CD14-positive monocyte (primary cell): ENCODE results near the gene CMTM5. TPM values are rescaled to one million over a fixed set of nuclear protein-coding genes. Genes with fewer than 3 reads are reported as not detected.
A peak's percentile ranks its signal among the peaks of the same experiment; 100 is the strongest.

ENCODE experiments used
- DNase-seq, 3 donors: peaks; one replicate each; pipeline ENCODE4 v3.0.0-alpha.2; 2011 to 2022
- H2AFZ ChIP-seq: 2 replicates; pipeline ENCODE4 v1.6.0; 2012; ENCODE audit warnings: mild to moderate bottlenecking, low read depth, low read length, inconsistent platforms; ENCODE audit not compliant: insufficient read depth, poor library complexity, severe bottlenecking
- H3K27ac ChIP-seq, 2 donors: 1 replicate in 1 of 2; 2 replicates in 1 of 2; pipeline ENCODE4 v1.5.1; 2012 to 2013; ENCODE audit warnings: low read length in 2 of 2, control low read depth in 1 of 2, inconsistent platforms in 1 of 2, low read depth in 1 of 2, mild to moderate bottlenecking in 1 of 2
- H3K27me3 ChIP-seq, 2 donors: one replicate each; pipeline versions ENCODE4 v1.6.0 to v1.6.1; 2011 to 2013; ENCODE audit warnings: low read length in 2 of 2; ENCODE audit not compliant: control insufficient read depth in 2 of 2, insufficient read depth in 2 of 2
- H3K36me3 ChIP-seq, 2 donors: replicated peaks in 1 of 2; 1 replicate in 1 of 2; 2 replicates in 1 of 2; pipeline versions ENCODE4 v1.5.1 to v1.6.1; 2012 to 2013; ENCODE audit warnings: low read length in 2 of 2, control low read depth in 1 of 2, inconsistent platforms in 1 of 2, mild to moderate bottlenecking in 1 of 2; ENCODE audit not compliant: insufficient read depth in 2 of 2, control insufficient read depth in 1 of 2
- H3K4me1 ChIP-seq, 2 donors: 1 replicate in 1 of 2; 2 replicates in 1 of 2; pipeline versions ENCODE4 v1.5.1 to v1.6.1; 2012 to 2013; ENCODE audit warnings: low read length in 2 of 2, control low read depth in 1 of 2, inconsistent platforms in 1 of 2, mild to moderate bottlenecking in 1 of 2, moderate library complexity in 1 of 2; ENCODE audit not compliant: insufficient read depth in 2 of 2, control insufficient read depth in 1 of 2
- H3K4me2 ChIP-seq: replicated peaks from 2 replicates; pipeline ENCODE3; 2012; ENCODE audit warnings: low read length, moderate library complexity, mild to moderate bottlenecking; ENCODE audit not compliant: poor library complexity, severe bottlenecking; ENCODE audit errors: extremely low read depth
- H3K4me3 ChIP-seq, 3 experiments: fragments of 200-600 bp in 1 of 3; sonication (generic) in 1 of 3; replicated peaks in 1 of 3; 1 replicate in 2 of 3; 2 replicates in 1 of 3; pipeline ENCODE4 v1.5.1; 2011 to 2013; ENCODE audit warnings: low read length in 3 of 3, mild to moderate bottlenecking in 3 of 3, control low read depth in 2 of 3, low read depth in 2 of 3, inconsistent platforms in 1 of 3, moderate library complexity in 1 of 3
- H3K79me2 ChIP-seq: 2 replicates; pipeline ENCODE4 v1.6.0; 2012; ENCODE audit warnings: mild to moderate bottlenecking, control low read depth, inconsistent platforms, low read length, moderate library complexity; ENCODE audit not compliant: insufficient read depth
- H3K9ac ChIP-seq: 2 replicates; pipeline ENCODE4 v1.6.0; 2017; ENCODE audit warnings: low read length, mild to moderate bottlenecking; ENCODE audit not compliant: insufficient read depth, poor library complexity, severe bottlenecking
- H3K9me3 ChIP-seq, 2 donors: replicated peaks in 1 of 2; 1 replicate in 1 of 2; 2 replicates in 1 of 2; pipeline versions ENCODE4 v1.5.1 to v1.6.1; 2012 to 2013; ENCODE audit warnings: low read length in 2 of 2, control low read depth in 1 of 2; ENCODE audit not compliant: control insufficient read depth in 1 of 2, insufficient read depth in 1 of 2
- H4K20me1 ChIP-seq: 2 replicates; pipeline ENCODE4 v1.6.0; 2012; ENCODE audit warnings: mild to moderate bottlenecking, low read length, control low read depth, moderate library complexity; ENCODE audit not compliant: insufficient read depth
- H3K27ac Mint-ChIP-seq, 7 donors: one replicate each; pipeline ENCODE4 v1.8.0; 2020; ENCODE audit warnings: mild to moderate bottlenecking in 7 of 7, mixed read lengths in 7 of 7, moderate library complexity in 6 of 7, inconsistent platforms in 2 of 7
- H3K27me3 Mint-ChIP-seq, 3 donors: one replicate each; pipeline ENCODE4 v1.8.0; 2021 to 2022; ENCODE audit warnings: low read depth in 3 of 3, mild to moderate bottlenecking in 3 of 3, mixed read lengths in 3 of 3, moderate library complexity in 3 of 3, inconsistent platforms in 1 of 3
- H3K36me3 Mint-ChIP-seq, 2 donors: one replicate each; pipeline ENCODE4 v1.8.0; 2020; ENCODE audit warnings: mixed read lengths in 2 of 2, inconsistent platforms in 1 of 2, mild to moderate bottlenecking in 1 of 2
- H3K4me1 Mint-ChIP-seq: one replicate; pipeline ENCODE4 v1.8.0; 2020; ENCODE audit warnings: mild to moderate bottlenecking, mixed read lengths
- H3K4me3 Mint-ChIP-seq, 2 donors: one replicate each; pipeline ENCODE4 v1.8.0; 2020; ENCODE audit warnings: mild to moderate bottlenecking in 2 of 2, mixed read lengths in 2 of 2, moderate library complexity in 1 of 2
- H3K9me3 Mint-ChIP-seq, 7 donors: one replicate each; pipeline ENCODE4 v1.8.0; 2020 to 2022; ENCODE audit warnings: mixed read lengths in 7 of 7, mild to moderate bottlenecking in 6 of 7, moderate library complexity in 6 of 7, inconsistent platforms in 2 of 7
- CTCF ChIP-seq: fragments of 200-600 bp; IDR thresholded peaks from one replicate; pipeline ENCODE4 v1.8.0; 2022; ENCODE audit warnings: antibody characterized with exemption, mild to moderate bottlenecking
- WGBS: methylation state at CpG from one replicate; pipeline ENCODE4 v1.1.5; 2013; ENCODE audit warnings: missing lambda C conversion rate; ENCODE audit not compliant: insufficient coverage; 5-methylcytosine and 5-hydroxymethylcytosine counted together
- intact Hi-C, 2 donors: fragments of 100-400 bp; cut with micrococcal nuclease; formaldehyde crosslinking; loops; one replicate each; pipeline versions ENCODE4 v1.15.0 to v1.15.1; 2023
- polyA plus RNA-seq, 3 donors: library from polyadenylated mRNA; depleted of rRNA in 1 of 3; unstranded in 2 of 3; stranded (reverse) in 1 of 3; fragments of 300-500 nt in 2 of 3; fragments of >200 nt in 1 of 3; fragmentation: Illumina TruSeq in 2 of 3; gene quantifications; 1 replicate in 2 of 3; 2 replicates in 1 of 3; pipeline ENCODE4 v1.2.3, GENCODE V29; 2012 to 2021

CMTM5 gene
- polyA plus RNA-seq, 3 donors = 0.93 to 1.1 TPM; not detected in 1

GRCh38 chr14:23352506-23353432 is 24.1 kb upstream of the CMTM5 start, which contains the start of gene SLC22A17:
TSS of gene SLC22A17 (minus strand) at chr14:23352887.
- TF ChIP-seq CTCF = no peak
- Histone ChIP-seq H4K20me1 (no peaks in the 10 kb centered on the region), H3K36me3 (no peaks in the 10 kb centered on the region), H3K4me3 (peak within 1 kb of the TSS in 1 of 3 experiments; percentile 51), H3K4me1 (peaks cover 4 to 12% of the 10 kb centered on the region in 2 donors), H3K9me3 (peaks cover 0 to 30% of the 10 kb centered on the region in 2 donors), H3K27me3 (peaks cover 42 to 57% of the 10 kb centered on the region in 2 donors), H3K4me2 (peak within 1 kb of the TSS; percentile 60), H3K79me2 (no peaks in the 10 kb centered on the region), H3K27ac (no peak within 1 kb of the TSS), H2AFZ (peak within 1 kb of the TSS; percentile 41), H3K9ac (peak within 1 kb of the TSS; percentile 4)
- WGBS = 2% methylated on average over 30 of the region's 42 CpGs
- H3K36me3 Mint-ChIP-seq = peaks cover 0 to 9% of the 10 kb centered on the region in 2 donors
- peak within 1 kb of the TSS; percentile 48 to 68 for H3K4me3 Mint-ChIP-seq
- H3K4me1 Mint-ChIP-seq = peaks cover 9% of the 10 kb centered on the region
- H3K9me3 Mint-ChIP-seq = peaks cover 2 to 16% (median 6%) of the 10 kb centered on the region in 7 donors
- H3K27me3 Mint-ChIP-seq = peaks cover 51 to 65% (median 54%) of the 10 kb centered on the region in 3 donors
- intact Hi-C loops = no loop called here
- peak in 1 of 3 donors; percentile 4 for DNase-seq
- no peak within 1 kb of the TSS for H3K27ac Mint-ChIP-seq

- Mint-ChIP-seq H3K36me3 (peaks cover 0 to 9% of the 10 kb centered on the region in 2 donors), H3K27me3 (peaks cover 51 to 64% (median 53%) of the 10 kb centered on the region in 3 donors), H3K27ac (no peak overlapping the region), H3K9me3 (peaks cover 2 to 16% (median 6%) of the 10 kb centered on the region in 7 donors), H3K4me3 (peak overlapping the region in 1 of 2 donors; percentile 54), H3K4me1 (peaks cover 9% of the 10 kb centered on the region)
- Histone ChIP-seq H4K20me1 (no peaks in the 10 kb centered on the region), H3K79me2 (no peaks in the 10 kb centered on the region), H3K4me1 (peaks cover 4 to 12% of the 10 kb centered on the region in 2 donors), H3K9ac (no peak overlapping the region), H3K27ac (no peak overlapping the region), H3K36me3 (no peaks in the 10 kb centered on the region), H3K9me3 (peaks cover 0 to 30% of the 10 kb centered on the region in 2 donors), H2AFZ (no peak overlapping the region), H3K4me2 (no peak overlapping the region), H3K4me3 (no peak overlapping the region), H3K27me3 (peaks cover 42 to 57% of the 10 kb centered on the region in 2 donors)
- DNase-seq = no peak
- intact Hi-C loops = no loop called here
- WGBS = 80% methylated on average over 2 of the region's 5 CpGs
- TF ChIP-seq CTCF = no peak
These were observed 23.4 kb upstream of the CMTM5 start for GRCh38 chr14:23353433-23353780.
